ENCODE results near the gene SMAD3. TPM values are rescaled to one million over a fixed set of nuclear protein-coding genes. Genes with fewer than 3 reads are reported as not detected.

Gene SMAD3
- total and polyA plus RNA-seq, 2 experiments from 2014 or later: 30.8 to 34.0 TPM

GRCh38 chr15:67108122-67108961 is 42.9 kb downstream of the SMAD3 start:
- Histone ChIP-seq H3K27ac (peak overlapping the region; percentile 95), H3K9ac (peak overlapping the region; percentile 75), H3K9me3 (ENCODE audit: low read depth) (no peaks in the 10 kb centered on the region), H3K27me3 (replicated peaks; ENCODE audit: insufficient read depth) (no peaks in the 10 kb centered on the region), H3K4me1 (ENCODE audit: insufficient read depth) (peaks cover 58% of the 10 kb centered on the region), H3F3A (ENCODE audit: insufficient read depth) (peaks cover 60% of the 10 kb centered on the region), H3K36me3 (ENCODE audit: low read depth) (0 out of 2 replicates have a peak, but pooled peaks cover 14% of the 10 kb centered on the region), H2AFZ (no peak overlapping the region), H3K4me3 (no peak overlapping the region), H3K79me2 (ENCODE audit: insufficient read depth) (peaks cover 80% of the 10 kb centered on the region), H3K4me2 (ENCODE audit: unreplicated experiment) (peak overlapping the region; percentile 16), H3K9me2 (ENCODE audit: insufficient read depth) (no peaks in the 10 kb centered on the region), H4K20me1 (ENCODE audit: insufficient read depth) (no peaks in the 10 kb centered on the region)
- WGBS, 2 experiments (ENCODE audit: low coverage in 1 of 2, low lambda C conversion rate in 2 of 2, missing lambda C conversion rate in 2 of 2): 64 to 67% methylated on average over 9 of the region's 9 CpGs
- peak; percentile 59 for DNase-seq
- in situ Hi-C loops (cut with MboI): no loop called here
- TF ChIP-seq EZH2 (IDR thresholded peaks at IDR 0.05; ENCODE audit: insufficient read depth, poor library complexity, severe bottlenecking) (no peak), EZH2phosphoT487 (IDR thresholded peaks at IDR 0.05; ENCODE audit: insufficient read depth, low read depth) (no peak)

GRCh38 chr15:67109141-67110034 is 44.0 kb downstream of the SMAD3 start:
- TF ChIP-seq EZH2phosphoT487 (IDR thresholded peaks at IDR 0.05; ENCODE audit: insufficient read depth, low read depth): peak; percentile 78; the same call in 1 of the 2 replicates
- TF ChIP-seq EZH2 (IDR thresholded peaks at IDR 0.05; ENCODE audit: insufficient read depth, poor library complexity, severe bottlenecking): no peak
- Histone ChIP-seq H4K20me1 (ENCODE audit: insufficient read depth) (no peaks in the 10 kb centered on the region), H3K4me2 (ENCODE audit: unreplicated experiment) (peak overlapping the region; percentile 16), H3K36me3 (ENCODE audit: low read depth) (0 out of 2 replicates have a peak, but pooled peaks cover 11% of the 10 kb centered on the region), H2AFZ (no peak overlapping the region), H3K79me2 (ENCODE audit: insufficient read depth) (peaks cover 80% of the 10 kb centered on the region), H3K9ac (peak overlapping the region; percentile 75), H3K9me2 (ENCODE audit: insufficient read depth) (no peaks in the 10 kb centered on the region), H3K4me3 (no peak overlapping the region), H3K4me1 (ENCODE audit: insufficient read depth) (peaks cover 58% of the 10 kb centered on the region), H3F3A (ENCODE audit: insufficient read depth) (peaks cover 66% of the 10 kb centered on the region), H3K27me3 (replicated peaks; ENCODE audit: insufficient read depth) (no peaks in the 10 kb centered on the region), H3K27ac (peak overlapping the region; percentile 95), H3K9me3 (ENCODE audit: low read depth) (no peaks in the 10 kb centered on the region)
- in situ Hi-C loops (cut with MboI): no loop called here
- WGBS, 2 experiments (ENCODE audit: low coverage in 1 of 2, low lambda C conversion rate in 2 of 2, missing lambda C conversion rate in 2 of 2): 55% methylated on average over 16 to 18 of the region's 18 CpGs
- DNase-seq: peak; percentile 92

GRCh38 chr15:67110361-67110781 is 45.0 kb downstream of the SMAD3 start:
- no peak overlapping the region for H2AFZ ChIP-seq
- peaks cover 13% of the 10 kb centered on the region; the same call in 1 of the 2 replicates for H3K36me3 ChIP-seq (ENCODE audit: low read depth)

More at GRCh38 chr15:67110361-67110781, 45.0 kb downstream of the SMAD3 start:
- 98% methylated on average over 5 of the region's 5 CpGs for WGBS, 2 experiments (ENCODE audit: low coverage in 1 of 2, low lambda C conversion rate in 2 of 2, missing lambda C conversion rate in 2 of 2)
- peaks cover 60% of the 10 kb centered on the region for H3K4me1 ChIP-seq (ENCODE audit: insufficient read depth)
- TF ChIP-seq EZH2phosphoT487 (IDR thresholded peaks at IDR 0.05; ENCODE audit: insufficient read depth, low read depth): no peak
- TF ChIP-seq EZH2 (IDR thresholded peaks at IDR 0.05; ENCODE audit: insufficient read depth, poor library complexity, severe bottlenecking): no peak
- in situ Hi-C loops (cut with MboI): no loop called here
- no peaks in the 10 kb centered on the region for H4K20me1 ChIP-seq (ENCODE audit: insufficient read depth)
- H3K79me2 ChIP-seq (ENCODE audit: insufficient read depth): peaks cover 83% of the 10 kb centered on the region
- no peaks in the 10 kb centered on the region for H3K27me3 ChIP-seq (replicated peaks; ENCODE audit: insufficient read depth)
- H3F3A ChIP-seq (ENCODE audit: insufficient read depth): peaks cover 68% of the 10 kb centered on the region
- no peak overlapping the region for H3K4me3 ChIP-seq
- no peak for DNase-seq
- H3K9me2 ChIP-seq (ENCODE audit: insufficient read depth): no peaks in the 10 kb centered on the region
- no peaks in the 10 kb centered on the region for H3K9me3 ChIP-seq (ENCODE audit: low read depth)
- no peak overlapping the region for H3K4me2 ChIP-seq (ENCODE audit: unreplicated experiment)
- H3K27ac ChIP-seq: peak overlapping the region; percentile 95
- H3K9ac ChIP-seq: peak overlapping the region; percentile 74
